ENCODE measurements around the gene RETNLB.

RETNLB gene

DNA sequence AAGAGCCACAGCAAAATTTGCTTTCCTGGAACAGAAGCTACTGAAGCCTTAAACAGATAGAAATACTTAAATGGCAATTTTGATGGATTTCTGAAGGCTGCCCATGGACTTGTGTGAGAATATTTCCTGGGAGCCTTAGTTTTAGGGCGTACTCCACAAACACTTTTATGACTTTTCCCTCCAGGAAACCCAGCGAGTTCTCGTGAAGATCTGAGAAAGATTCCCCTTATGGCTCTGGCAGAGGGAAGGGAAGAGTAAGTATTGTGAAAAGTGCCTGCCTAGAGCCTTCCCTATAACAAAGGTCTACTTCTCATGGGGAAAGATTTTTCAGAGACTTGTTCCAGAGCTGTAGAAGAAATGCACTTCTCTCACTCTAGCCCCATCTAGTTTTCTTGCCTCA is 34.3 kb upstream of the RETNLB start:
- H3K79me1 ChIP-seq (replicated peaks; ENCODE audit: low read length, poor library complexity, severe bottlenecking): no peaks in the 10 kb centered on the region
- H3K14ac ChIP-seq (ENCODE audit: low read length in 2 of 2): no peak overlapping the region
- no peak overlapping the region for H3K4me2 ChIP-seq (ENCODE audit: low read length, poor library complexity, severe bottlenecking)
- H2BK12ac ChIP-seq (ENCODE audit: low read length in 2 of 2): no peak overlapping the region
- no peaks in the 10 kb centered on the region for H3K36me3 ChIP-seq (ENCODE audit: control insufficient read depth in 1 of 2, insufficient read depth in 2 of 2, low read depth in 1 of 2, low read length in 2 of 2)
- no peak overlapping the region for H3K4ac ChIP-seq (ENCODE audit: low read depth in 1 of 2, low read length in 2 of 2)
- H4K91ac ChIP-seq (ENCODE audit: low read length): no peak overlapping the region
- no peak overlapping the region for H4K8ac ChIP-seq (ENCODE audit: low read length)
- 60% methylated on average over 3 of the region's 3 CpGs for WGBS
- H2AFZ ChIP-seq (ENCODE audit: low read depth, low read length): no peak overlapping the region
- H3K4me3 ChIP-seq (ENCODE audit: insufficient read depth in 1 of 2, low read depth in 1 of 2, low read length in 2 of 2): no peak overlapping the region
- no peak for DNase-seq
- H3K18ac ChIP-seq (ENCODE audit: low read depth in 1 of 2, low read length in 2 of 2): no peak overlapping the region
- no peak overlapping the region for H3K9ac ChIP-seq (ENCODE audit: low read length)
- no peak overlapping the region for H3K23ac ChIP-seq (ENCODE audit: low read length in 2 of 2)
- no peak overlapping the region for H2AK5ac ChIP-seq (ENCODE audit: low read length, severe bottlenecking)
- H3K27ac ChIP-seq (ENCODE audit: low read length, poor library complexity, severe bottlenecking): no peak overlapping the region
- no peak overlapping the region for H2BK15ac ChIP-seq (ENCODE audit: low read depth, poor library complexity, severe bottlenecking)
- peaks cover 13% of the 10 kb centered on the region for H3K9me3 ChIP-seq (ENCODE audit: control insufficient read depth, low read length)
- no peaks in the 10 kb centered on the region for H3K4me1 ChIP-seq (ENCODE audit: control insufficient read depth, insufficient read depth, low read depth, low read length)
- H2BK5ac ChIP-seq (ENCODE audit: low read depth, low read length, poor library complexity, severe bottlenecking): no peak overlapping the region
- H2BK120ac ChIP-seq (ENCODE audit: low read depth, low read length): no peak overlapping the region
- no peaks in the 10 kb centered on the region for H3K27me3 ChIP-seq (ENCODE audit: control insufficient read depth in 1 of 2, insufficient read depth in 1 of 2, low read length in 2 of 2)

GRCh38 chr3:108780235-108780634 is 23.0 kb upstream of the RETNLB start:
- no peak overlapping the region for H4K8ac ChIP-seq (ENCODE audit: low read length)
- H3K23ac ChIP-seq (ENCODE audit: low read length in 2 of 2): no peak overlapping the region
- no peak overlapping the region for H4K91ac ChIP-seq (ENCODE audit: low read length)
- H3K14ac ChIP-seq (ENCODE audit: low read length in 2 of 2): no peak overlapping the region
- no peak overlapping the region for H3K4me2 ChIP-seq (ENCODE audit: low read length, poor library complexity, severe bottlenecking)
- H3K36me3 ChIP-seq (ENCODE audit: control insufficient read depth in 1 of 2, insufficient read depth in 2 of 2, low read depth in 1 of 2, low read length in 2 of 2): no peaks in the 10 kb centered on the region
- H3K79me1 ChIP-seq (replicated peaks; ENCODE audit: low read length, poor library complexity, severe bottlenecking): no peaks in the 10 kb centered on the region
- H3K9ac ChIP-seq (ENCODE audit: low read length): no peak overlapping the region
- H3K4me3 ChIP-seq (ENCODE audit: insufficient read depth in 1 of 2, low read depth in 1 of 2, low read length in 2 of 2): no peak overlapping the region
- H2BK120ac ChIP-seq (ENCODE audit: low read depth, low read length): no peak overlapping the region
- no peak overlapping the region for H2BK12ac ChIP-seq (ENCODE audit: low read length in 2 of 2)
- no peaks in the 10 kb centered on the region for H3K27me3 ChIP-seq (ENCODE audit: control insufficient read depth in 1 of 2, insufficient read depth in 1 of 2, low read length in 2 of 2)
- no peak overlapping the region for H2AK5ac ChIP-seq (ENCODE audit: low read length, severe bottlenecking)
- no peak overlapping the region for H2AFZ ChIP-seq (ENCODE audit: low read depth, low read length)
- H3K27ac ChIP-seq (ENCODE audit: low read length, poor library complexity, severe bottlenecking): no peak overlapping the region
- no peaks in the 10 kb centered on the region for H3K4me1 ChIP-seq (ENCODE audit: control insufficient read depth, insufficient read depth, low read depth, low read length)
- DNase-seq: no peak
- H3K9me3 ChIP-seq (ENCODE audit: control insufficient read depth, low read length): no peaks in the 10 kb centered on the region
- no peak overlapping the region for H3K18ac ChIP-seq (ENCODE audit: low read depth in 1 of 2, low read length in 2 of 2)
- no peak overlapping the region for H3K4ac ChIP-seq (ENCODE audit: low read depth in 1 of 2, low read length in 2 of 2)
- no peak overlapping the region for H2BK15ac ChIP-seq (ENCODE audit: low read depth, poor library complexity, severe bottlenecking)
- 74% methylated on average over 4 of the region's 4 CpGs for WGBS
- H2BK5ac ChIP-seq (ENCODE audit: low read depth, low read length, poor library complexity, severe bottlenecking): no peak overlapping the region

- Histone ChIP-seq H3K4me2 (ENCODE audit: low read length, poor library complexity, severe bottlenecking) (no peak overlapping the region), H3K36me3 (ENCODE audit: control insufficient read depth in 1 of 2, insufficient read depth in 2 of 2, low read depth in 1 of 2, low read length in 2 of 2) (no peaks in the 10 kb centered on the region), H3K14ac (ENCODE audit: low read length in 2 of 2) (no peak overlapping the region), H3K18ac (ENCODE audit: low read depth in 1 of 2, low read length in 2 of 2) (no peak overlapping the region), H3K9me3 (ENCODE audit: control insufficient read depth, low read length) (no peaks in the 10 kb centered on the region), H2BK120ac (ENCODE audit: low read depth, low read length) (no peak overlapping the region), H3K23ac (ENCODE audit: low read length in 2 of 2) (no peak overlapping the region), H2BK5ac (ENCODE audit: low read depth, low read length, poor library complexity, severe bottlenecking) (no peak overlapping the region), H3K27me3 (ENCODE audit: control insufficient read depth in 1 of 2, insufficient read depth in 1 of 2, low read length in 2 of 2) (peaks cover 0 to 2% of the 10 kb centered on the region in 2 experiments), H3K4me1 (ENCODE audit: control insufficient read depth, insufficient read depth, low read depth, low read length) (no peaks in the 10 kb centered on the region), H2AK5ac (ENCODE audit: low read length, severe bottlenecking) (no peak overlapping the region), H2AFZ (ENCODE audit: low read depth, low read length) (no peak overlapping the region), H2BK12ac (ENCODE audit: low read length in 2 of 2) (no peak overlapping the region), H3K27ac (ENCODE audit: low read length, poor library complexity, severe bottlenecking) (no peak overlapping the region), H3K9ac (ENCODE audit: low read length) (no peak overlapping the region), H3K4ac (ENCODE audit: low read depth in 1 of 2, low read length in 2 of 2) (no peak overlapping the region), H2BK15ac (ENCODE audit: low read depth, poor library complexity, severe bottlenecking) (no peak overlapping the region), H4K8ac (ENCODE audit: low read length) (no peak overlapping the region), H3K4me3 (ENCODE audit: insufficient read depth in 1 of 2, low read depth in 1 of 2, low read length in 2 of 2) (no peak overlapping the region), H4K91ac (ENCODE audit: low read length) (no peak overlapping the region), H3K79me1 (replicated peaks; ENCODE audit: low read length, poor library complexity, severe bottlenecking) (no peaks in the 10 kb centered on the region)
- no peak for DNase-seq
- WGBS: 89% methylated on average over 2 of the region's 3 CpGs
Observed at GRCh38 chr3:108779496-108779895, 22.3 kb upstream of the RETNLB start.

- H3K36me3 ChIP-seq (ENCODE audit: control insufficient read depth in 1 of 2, insufficient read depth in 2 of 2, low read depth in 1 of 2, low read length in 2 of 2): no peaks in the 10 kb centered on the region
- no peak overlapping the region for H3K4me3 ChIP-seq (ENCODE audit: insufficient read depth in 1 of 2, low read depth in 1 of 2, low read length in 2 of 2)
- no peak overlapping the region for H3K4me2 ChIP-seq (ENCODE audit: low read length, poor library complexity, severe bottlenecking)
- peaks cover 0 to 5% of the 10 kb centered on the region in 2 experiments for H3K27me3 ChIP-seq (ENCODE audit: control insufficient read depth in 1 of 2, insufficient read depth in 1 of 2, low read length in 2 of 2)
- no peak overlapping the region for H2AK5ac ChIP-seq (ENCODE audit: low read length, severe bottlenecking)
- no peak overlapping the region for H2BK12ac ChIP-seq (ENCODE audit: low read length in 2 of 2)
- H3K27ac ChIP-seq (ENCODE audit: low read length, poor library complexity, severe bottlenecking): no peak overlapping the region
- H4K91ac ChIP-seq (ENCODE audit: low read length): no peak overlapping the region
- no peak overlapping the region for H3K23ac ChIP-seq (ENCODE audit: low read length in 2 of 2)
- H4K8ac ChIP-seq (ENCODE audit: low read length): no peak overlapping the region
- no peak overlapping the region for H2BK5ac ChIP-seq (ENCODE audit: low read depth, low read length, poor library complexity, severe bottlenecking)
- H3K4me1 ChIP-seq (ENCODE audit: control insufficient read depth, insufficient read depth, low read depth, low read length): no peaks in the 10 kb centered on the region
- H2AFZ ChIP-seq (ENCODE audit: low read depth, low read length): no peak overlapping the region
- no peak overlapping the region for H3K9ac ChIP-seq (ENCODE audit: low read length)
- DNase-seq: no peak
- no peaks in the 10 kb centered on the region for H3K79me1 ChIP-seq (replicated peaks; ENCODE audit: low read length, poor library complexity, severe bottlenecking)
- H2BK15ac ChIP-seq (ENCODE audit: low read depth, poor library complexity, severe bottlenecking): no peak overlapping the region
- no peak overlapping the region for H3K18ac ChIP-seq (ENCODE audit: low read depth in 1 of 2, low read length in 2 of 2)
- no peak overlapping the region for H3K4ac ChIP-seq (ENCODE audit: low read depth in 1 of 2, low read length in 2 of 2)
- no peak overlapping the region for H2BK120ac ChIP-seq (ENCODE audit: low read depth, low read length)
- no CpG with 5 or more reads among the region's 1 CpG for WGBS
- H3K9me3 ChIP-seq (ENCODE audit: control insufficient read depth, low read length): no peaks in the 10 kb centered on the region
- no peak overlapping the region for H3K14ac ChIP-seq (ENCODE audit: low read length in 2 of 2)
Observed at GRCh38 chr3:108775649-108776048, 18.4 kb upstream of the RETNLB start.
